ENCODE data around the gene CHAT.

DNA sequence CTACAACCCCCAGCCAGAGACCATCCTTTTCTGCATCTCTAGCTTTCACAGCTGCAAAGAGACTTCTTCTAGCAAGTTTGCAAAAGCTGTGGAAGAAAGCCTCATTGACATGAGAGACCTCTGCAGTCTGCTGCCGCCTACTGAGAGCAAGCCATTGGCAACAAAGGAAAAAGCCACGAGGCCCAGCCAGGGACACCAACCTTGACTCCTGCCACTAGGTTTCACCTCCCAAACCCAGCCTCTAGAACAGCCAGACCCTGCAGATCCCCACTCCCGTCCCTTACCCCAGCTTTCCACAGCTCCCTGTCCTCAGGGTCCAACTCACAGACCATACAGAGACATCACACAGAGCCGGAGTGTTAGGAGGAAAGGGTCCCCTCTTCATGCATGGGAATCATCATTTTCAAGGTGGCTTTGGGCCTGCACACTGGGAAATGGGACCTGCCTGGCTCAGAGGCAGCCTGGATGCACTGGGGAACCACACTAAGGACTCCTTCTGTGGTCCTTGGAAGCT lies 51.1 kb downstream of the CHAT start:
- TF ChIP-seq CTCF (IDR thresholded peaks at IDR 0.05) (no peak), POLR2A (IDR thresholded peaks at IDR 0.05) (no peak)

Data from right lobe of liver (tissue), 4 donors.